Measurements from ENCODE around the gene DLX5.

The DLX5 gene

DNA sequence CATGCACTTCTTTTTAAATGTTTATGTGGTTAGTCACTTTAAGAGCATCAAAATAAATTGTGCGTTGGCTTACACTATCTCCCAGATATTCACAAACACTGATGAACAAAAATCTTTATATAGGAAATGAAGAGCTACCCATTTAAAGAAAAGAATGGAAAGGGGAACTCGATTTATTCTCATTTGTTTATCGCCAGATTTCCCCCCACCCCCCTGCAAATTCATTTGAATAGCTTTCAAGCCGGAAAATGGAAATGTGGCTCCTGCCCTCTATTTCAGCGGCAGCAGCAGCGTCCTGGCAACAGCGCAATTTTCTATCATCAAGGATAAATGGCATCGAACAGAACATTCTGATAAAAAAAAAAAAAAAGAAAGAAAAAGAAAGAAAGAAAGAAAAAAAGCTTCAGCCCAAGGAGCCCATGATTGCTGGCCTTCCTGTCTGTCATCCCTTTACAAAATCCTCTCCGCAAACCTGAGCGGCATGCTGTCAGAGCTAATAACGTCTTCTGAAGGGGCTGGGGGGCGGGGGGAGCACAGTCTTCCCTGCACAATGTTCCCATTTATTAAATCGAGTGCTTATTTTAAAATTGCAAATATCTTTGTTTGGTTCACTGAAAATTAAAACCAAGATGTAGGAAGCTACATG lies 33.0 kb downstream of the DLX5 start:
- no peak for DNase-seq (ENCODE audit: low spot score)

DNA sequence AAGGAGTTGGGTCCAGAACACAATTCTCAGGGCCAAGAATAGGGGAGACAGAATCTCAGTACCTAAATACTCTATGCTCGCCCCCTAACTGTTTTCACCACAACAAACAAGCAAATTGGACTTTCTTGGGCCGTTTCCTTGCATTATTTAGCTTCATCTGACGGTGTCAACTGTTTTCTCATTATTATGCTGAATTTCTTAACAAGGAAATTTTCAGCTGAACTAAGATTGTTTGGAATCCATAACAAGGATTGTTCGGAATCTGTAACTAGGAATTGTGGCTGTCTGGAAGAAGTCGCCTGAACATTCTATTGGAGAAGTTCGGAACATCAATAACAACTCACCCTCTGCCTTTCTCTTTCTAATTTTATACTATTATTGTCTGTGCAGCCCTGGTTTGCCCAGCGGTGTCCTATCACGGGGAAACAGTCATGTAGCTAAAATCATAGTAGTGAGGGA lies 34.7 kb downstream of the DLX5 start:
- no peak for DNase-seq (ENCODE audit: low spot score)

DNA sequence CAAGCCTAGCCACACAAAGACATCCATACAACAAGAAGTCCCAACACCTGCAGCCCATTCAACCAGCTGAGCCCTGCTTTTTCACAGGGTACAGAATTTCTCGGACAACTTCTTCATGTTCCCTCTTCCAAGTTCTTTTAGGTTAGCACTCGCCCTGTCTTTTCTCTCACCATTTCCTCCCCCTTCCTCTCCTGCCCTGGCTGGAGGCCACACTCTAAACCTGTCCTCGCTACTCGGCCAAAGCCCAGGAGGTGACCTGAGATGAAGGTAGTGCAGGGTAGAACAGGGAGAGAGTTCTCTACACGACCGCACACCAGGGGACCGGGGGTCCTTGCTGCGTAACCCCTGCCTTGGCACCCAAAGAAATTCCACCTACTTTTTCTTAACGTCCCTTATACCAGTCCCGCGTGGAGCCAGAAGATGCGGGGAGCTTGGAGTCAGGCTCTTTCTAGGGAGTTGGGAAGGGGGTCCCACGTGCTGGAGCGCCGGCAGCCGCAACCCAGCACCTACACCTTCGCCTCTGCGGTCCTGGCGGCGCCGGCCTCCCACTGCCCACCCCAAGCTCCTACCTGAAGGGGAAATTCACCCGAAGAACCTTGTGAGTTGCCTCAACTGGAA lies 35.3 kb downstream of the DLX5 start:
- DNase-seq (ENCODE audit: low spot score), result no peak

DNA sequence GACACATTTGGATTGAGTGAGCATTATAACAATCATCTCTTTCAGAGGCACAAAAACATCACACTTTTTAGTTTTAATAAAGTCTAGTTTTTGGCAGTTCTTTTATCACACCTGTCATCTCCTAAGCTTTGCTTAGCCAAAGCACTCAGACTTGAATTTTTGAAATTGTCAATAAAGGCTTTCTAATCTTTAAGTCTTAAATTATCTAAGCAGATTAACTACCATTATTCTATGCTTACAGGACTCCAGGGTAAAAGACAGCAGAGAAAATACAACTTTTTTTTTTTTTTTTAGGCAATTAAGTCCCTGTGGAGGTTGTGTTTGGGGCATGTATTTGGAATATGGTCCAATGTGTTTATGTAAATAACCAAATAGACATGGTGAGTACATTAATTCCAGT lies 36.9 kb downstream of the DLX5 start:
- DNase-seq (ENCODE audit: low spot score), result no peak

DNA sequence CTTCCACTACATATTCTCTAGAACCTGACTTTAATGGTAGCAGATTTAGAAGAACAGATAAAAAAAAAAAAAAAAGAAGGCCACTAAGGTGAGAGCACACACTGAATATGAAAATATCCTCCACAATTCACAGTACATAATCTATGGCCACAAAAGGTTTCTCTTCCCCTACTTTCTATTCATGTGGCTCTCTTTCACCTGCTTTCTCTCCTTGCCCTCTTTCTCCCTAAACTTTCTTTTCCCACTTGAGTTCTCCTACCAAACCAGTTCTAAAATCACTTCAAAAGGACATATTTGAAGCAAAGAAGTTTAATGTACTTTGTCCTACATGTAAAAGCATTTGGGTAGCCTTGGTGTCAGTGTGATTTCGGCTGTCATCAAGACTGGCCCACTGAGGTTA lies 37.7 kb downstream of the DLX5 start:
- no peak for DNase-seq (ENCODE audit: low spot score)

DNA sequence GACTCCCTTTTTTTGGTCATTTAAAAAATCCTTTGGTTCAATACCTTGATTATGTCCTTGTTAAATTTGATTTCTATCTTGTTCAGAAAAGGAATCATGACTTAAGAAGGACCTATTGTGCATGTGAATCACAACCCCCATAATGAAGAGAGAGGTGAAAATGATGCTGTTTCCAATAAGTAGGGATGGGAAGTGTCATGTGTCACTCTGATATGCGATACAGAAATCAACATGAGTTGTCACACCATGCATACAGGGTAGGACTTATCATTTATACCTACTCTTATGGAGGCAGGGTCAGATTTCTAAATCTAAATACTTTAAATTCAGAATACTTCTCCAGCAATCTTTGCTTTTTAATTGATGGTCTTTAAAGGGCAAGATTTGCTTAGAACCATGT lies 38.6 kb downstream of the DLX5 start:
- DNase-seq (ENCODE audit: low spot score), result no peak

DNA sequence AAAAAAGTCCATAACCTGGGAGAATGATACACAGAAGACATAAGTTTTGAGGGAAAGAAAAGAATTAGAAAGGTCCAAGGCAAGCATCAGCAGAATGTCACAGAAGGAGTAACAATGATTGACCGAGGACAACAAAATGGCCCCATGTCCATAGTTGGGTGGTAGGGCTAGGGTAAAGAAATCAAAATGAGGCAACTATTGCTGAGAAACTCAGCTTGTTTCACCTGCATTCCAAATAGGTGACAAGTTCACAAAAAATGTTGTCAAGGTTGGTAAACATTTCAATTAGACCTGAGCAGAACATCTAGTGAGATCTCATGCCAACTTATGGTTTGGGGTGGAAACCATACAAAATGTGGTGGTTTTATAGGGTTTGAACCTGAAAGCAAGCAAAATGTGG lies 42.0 kb downstream of the DLX5 start:
- DNase-seq (ENCODE audit: low spot score), result no peak

DNA sequence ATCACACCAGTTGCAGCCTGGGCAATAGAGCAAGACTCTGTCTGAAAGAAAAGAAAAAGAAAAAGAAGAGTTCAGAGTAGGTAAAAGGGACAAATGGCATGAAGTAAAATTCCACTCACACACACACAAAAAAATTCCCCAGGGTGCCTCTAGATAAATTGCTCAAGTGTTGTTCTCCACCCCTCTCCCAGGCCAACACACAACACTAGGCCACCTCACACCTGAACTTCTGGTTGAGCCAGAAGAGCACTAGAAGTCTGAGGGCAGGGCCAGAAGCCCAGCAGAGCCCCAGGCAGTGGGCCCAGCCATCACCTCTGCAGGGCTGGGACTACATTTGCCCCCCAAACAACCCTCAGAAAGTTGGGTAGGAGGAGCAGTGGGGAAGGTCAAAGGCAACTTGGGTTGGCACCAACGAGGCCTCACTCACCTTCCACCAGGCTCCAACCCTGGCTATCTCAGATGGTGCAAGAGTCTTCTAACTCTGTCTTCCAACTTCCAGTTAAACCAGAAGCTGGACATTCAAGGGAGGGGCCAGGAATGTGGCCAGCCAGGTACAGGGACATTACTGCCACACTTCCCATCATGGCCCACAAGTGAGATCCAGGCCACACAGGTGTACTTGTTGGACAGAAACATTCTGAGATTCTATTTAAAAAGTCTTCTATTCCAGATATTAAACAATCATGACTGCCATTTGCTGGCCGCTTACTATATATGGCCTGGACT lies 44.9 kb downstream of the DLX5 start:
- no peak for DNase-seq (ENCODE audit: low spot score)

DNA sequence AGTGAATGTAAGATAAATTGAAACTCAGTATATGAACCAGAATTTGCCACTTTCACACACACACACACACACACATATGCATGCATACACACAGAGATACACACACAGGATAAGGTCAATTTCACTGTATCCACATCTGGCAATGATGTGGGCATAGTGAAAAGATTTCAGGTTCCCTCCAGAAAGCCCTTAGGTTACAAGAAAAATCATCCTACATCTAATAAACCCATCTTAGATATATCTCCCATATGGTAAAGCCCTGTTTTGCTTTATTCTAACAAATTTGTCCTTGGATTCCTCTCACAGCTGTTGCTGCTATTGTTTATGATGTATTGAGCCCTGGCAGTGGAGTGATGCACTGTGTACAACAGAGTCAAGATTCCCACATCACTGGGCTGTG lies 47.2 kb downstream of the DLX5 start:
- no peak for DNase-seq (ENCODE audit: low spot score)

DNA sequence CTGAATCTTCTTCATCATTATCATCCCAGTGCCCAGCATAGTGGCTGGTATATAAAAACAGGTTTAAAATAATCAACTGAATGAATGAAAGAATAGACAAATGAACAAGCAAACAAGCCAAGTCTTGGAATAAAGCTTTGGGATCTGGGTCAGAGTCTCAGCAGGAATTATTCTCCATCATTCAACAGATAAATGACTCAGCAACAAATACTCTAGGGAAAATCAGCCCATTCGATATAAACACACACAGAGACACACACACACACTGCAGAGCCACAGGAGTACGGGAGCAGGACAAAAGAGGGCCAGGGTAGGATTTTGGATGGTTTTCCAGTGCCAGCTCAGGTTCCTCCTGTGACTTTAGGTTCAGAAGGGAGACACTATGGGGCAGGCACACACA lies 48.5 kb downstream of the DLX5 start:
- DNase-seq (ENCODE audit: low spot score), result no peak

DNA sequence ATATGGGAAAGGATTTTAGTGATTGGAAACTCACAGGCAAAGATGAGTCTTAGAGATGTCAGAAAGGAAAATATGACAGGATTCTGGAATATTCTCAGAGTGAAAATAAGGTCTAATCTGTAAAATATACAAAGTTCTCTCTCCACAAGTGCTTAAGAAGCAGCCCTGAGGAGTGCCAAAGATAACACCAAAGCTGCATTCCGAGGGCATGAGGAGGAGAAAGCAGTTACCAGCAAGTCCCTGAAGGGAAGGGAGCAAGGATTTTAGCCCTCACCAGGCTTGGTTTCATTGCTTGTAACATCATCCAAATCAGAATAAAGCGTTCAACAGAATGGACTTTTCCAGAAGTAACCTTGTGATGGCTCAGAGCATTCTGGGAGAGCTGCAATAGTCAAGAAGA lies 50.6 kb downstream of the DLX5 start:
- no peak for DNase-seq (ENCODE audit: low spot score)

DNA sequence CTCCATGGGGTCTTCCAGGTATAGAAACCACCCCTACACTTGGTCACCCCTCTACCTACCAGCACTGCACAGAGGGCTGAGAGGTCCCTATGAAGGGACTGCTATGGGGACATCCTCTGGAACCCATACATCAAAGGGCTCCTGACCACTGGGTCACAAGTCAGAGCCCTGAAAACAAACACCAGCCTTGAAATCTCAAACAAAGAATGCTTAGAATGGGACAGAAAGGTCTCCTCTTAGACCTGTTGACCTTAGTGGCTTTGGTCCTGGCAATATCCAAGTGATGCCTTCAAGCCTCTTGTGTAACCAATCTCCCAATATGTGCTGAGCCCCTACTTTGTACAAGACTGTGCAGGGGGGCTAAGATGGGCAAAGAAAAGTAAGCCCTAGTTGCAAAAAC lies 53.9 kb downstream of the DLX5 start:
- DNase-seq (ENCODE audit: low spot score), result no peak

All from iPS-NIHi11 (cell line).